HG03103 (cell line): ENCODE results near the gene NEK1.
"Not testable (repeated sequence)": the region's sequence is repeated elsewhere in the genome, so short reads cannot be mapped to it uniquely, and the experiment has no call there.

Source experiments
- ATAC-seq: cut with Tn5 transposase; IDR thresholded peaks from one replicate; pipeline ENCODE4 v1.9.1; 2021; ENCODE audit warnings: low read depth; ENCODE audit not compliant: unreplicated experiment

NEK1 gene

DNA sequence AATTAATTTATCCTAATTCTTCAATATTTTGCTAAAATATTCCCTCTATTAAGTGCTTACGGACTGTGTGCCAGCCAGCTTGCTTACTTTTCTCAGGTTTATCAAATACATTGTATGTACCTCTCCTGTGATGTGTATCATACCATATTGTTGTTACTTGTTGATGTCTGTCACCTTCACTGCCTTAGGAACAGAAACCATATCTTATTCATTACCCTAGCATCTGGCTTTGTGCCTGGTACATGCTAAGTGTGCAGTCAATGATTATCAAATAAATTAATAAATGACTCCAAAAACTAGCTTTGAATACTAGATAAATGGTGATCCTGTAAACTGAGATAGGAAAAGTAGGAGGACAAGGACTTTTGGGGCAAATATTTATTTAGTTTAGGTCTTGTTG lies 14.9 kb upstream of the NEK1 start:
- ATAC-seq = peak; percentile 50

DNA sequence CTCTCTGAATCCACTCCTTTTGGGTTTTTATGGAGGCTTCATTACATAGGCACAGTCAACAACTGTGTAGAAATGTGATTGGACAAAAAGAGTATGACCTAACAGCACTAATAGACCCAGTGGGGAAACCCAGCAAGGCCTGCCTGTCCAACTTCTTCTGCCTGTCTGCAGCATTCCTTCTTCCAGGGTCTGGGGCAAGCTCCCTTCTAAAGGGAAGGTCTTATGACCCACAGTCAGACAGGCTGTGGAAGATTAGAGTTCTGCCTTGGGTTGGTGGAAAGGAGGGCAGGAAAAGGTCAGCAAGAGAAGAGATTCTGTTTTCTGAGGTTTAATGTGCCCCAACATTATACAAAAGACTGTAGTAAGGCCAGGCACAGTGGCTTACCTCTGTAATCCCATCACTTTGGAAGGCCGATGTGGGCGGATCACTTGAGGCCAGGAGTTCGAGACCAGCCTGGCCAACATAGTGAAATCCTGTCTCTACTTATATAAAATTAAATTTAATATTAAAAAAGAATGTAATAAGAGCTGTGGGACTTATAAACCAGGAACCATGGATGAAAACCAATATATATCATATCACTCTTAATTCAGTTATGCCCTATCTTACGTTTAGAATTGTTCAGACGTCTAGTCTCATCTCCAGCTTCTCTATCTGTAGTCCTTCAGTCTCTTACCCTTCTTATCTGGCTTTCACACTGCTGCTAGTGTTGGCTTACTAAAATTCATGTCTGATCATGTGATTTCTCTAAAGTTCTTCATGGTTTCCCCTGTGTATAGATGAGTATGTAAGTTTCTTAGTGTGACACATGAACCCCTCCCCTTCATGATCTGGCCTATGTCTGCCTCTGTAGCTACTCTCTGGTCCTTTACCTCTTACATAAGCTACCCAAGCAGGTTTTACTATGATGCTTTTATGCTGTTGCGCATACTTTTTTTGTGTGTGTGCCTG lies 14.2 kb upstream of the NEK1 start:
- no peak for ATAC-seq

DNA sequence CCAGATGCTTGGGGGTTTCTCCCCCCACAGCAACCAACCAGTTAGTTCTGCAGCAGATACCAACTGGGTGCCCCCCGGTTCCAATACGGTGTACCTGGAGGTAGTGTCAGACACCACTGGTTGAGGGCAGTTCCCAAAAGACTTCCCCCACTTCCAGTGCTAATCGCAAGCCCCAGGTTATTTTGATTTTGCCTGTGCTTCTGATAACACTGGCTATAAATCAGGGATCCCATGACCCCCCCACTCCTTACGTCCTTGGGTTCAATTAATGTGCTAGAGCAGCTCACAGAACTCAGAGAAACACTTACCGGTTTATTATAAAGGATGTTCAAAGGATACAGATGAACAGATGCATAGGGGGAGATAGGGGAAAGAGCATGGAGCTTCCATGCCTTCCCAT lies 13.5 kb upstream of the NEK1 start:
- ATAC-seq = no peak

DNA sequence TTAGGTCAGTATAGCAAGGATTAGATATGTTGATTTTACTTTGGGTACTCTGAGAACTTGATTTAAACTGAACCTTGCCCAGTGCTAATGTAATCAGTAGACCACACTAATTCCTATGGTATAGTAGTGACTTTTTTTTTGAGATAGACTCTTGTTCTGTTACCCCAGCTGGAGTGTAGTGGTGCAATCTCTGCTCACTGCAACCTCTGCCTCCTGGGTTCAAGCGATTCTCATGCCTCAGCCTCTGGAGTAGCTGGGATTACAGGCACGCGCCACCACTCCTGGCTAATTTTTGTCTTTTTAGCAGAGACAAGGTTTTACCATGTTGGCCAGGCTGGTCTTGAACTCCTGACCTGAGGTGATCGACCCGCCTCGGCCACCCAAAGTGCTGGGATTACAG lies 11.6 kb upstream of the NEK1 start:
- not testable (repeated sequence) for ATAC-seq

DNA sequence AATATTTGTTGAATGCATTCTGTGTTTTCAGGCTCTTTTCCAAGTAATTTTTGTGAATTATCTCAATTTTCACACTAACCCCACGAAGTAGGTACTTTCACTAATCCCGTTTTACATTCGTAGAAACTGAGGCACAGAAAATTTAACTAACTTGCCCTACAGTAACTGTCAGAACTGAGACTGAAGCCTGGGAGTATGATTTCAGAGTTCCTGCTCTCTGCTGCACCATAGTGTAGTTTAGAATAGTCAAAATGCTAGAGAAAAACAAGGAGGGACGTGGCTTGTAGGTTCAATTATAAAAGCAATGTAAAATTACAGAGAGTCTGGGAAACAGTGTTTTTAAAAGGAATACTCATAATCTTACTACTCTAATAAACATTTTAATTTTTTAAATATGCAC lies 10.2 kb upstream of the NEK1 start:
- no peak for ATAC-seq

DNA sequence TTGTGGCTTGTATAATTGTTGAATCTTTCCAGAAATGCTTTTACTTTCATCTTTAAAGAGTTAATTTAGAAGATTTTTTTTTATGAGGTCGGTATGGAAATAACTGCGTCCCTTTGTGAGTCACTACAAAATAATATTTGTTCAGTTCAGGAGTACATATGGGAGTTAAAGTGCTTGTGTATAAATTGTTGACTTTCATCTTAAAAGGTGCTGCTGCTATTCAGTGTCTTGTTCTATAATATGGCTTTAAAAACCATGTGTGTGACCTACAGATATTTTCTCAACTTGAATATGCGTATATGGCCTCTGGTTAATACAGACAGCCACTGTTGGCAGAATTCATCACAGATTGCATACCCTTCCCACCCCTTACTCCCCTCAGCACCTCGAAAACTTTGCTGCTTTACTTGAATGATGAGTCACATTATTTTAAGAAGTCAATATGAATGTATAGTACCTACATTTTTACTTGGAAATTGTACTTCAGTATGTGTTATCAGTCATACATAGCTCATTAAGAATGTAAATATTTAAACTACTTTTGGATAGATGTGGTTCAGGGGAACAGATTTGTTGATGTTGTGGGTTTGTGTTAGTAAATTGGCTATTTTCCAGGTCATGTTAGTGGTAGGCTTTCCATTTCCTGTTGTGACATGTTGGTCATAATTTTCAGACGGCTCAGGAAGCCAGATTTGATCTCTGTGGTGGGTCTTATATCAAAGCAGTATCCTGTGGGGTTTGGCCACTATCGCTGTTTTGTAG lies 9.5 kb upstream of the NEK1 start:
- ATAC-seq = no peak

DNA sequence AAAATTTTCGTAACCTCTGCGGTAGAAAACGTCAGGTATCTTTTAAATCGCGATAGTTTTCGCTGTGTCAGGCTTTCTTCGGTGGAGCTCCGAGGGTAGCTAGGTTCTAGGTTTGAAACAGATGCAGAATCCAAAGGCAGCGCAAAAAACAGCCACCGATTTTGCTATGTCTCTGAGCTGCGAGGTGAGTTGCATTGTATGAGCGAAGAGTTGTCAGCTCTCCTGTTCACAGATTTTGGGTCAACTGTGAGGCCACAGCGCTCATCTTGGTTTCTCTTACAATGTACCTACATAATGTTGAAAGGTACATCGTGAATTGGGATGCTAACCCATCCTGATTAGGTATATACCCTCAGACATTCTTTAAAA lies 8.5 kb upstream of the NEK1 start:
- no peak for ATAC-seq

DNA sequence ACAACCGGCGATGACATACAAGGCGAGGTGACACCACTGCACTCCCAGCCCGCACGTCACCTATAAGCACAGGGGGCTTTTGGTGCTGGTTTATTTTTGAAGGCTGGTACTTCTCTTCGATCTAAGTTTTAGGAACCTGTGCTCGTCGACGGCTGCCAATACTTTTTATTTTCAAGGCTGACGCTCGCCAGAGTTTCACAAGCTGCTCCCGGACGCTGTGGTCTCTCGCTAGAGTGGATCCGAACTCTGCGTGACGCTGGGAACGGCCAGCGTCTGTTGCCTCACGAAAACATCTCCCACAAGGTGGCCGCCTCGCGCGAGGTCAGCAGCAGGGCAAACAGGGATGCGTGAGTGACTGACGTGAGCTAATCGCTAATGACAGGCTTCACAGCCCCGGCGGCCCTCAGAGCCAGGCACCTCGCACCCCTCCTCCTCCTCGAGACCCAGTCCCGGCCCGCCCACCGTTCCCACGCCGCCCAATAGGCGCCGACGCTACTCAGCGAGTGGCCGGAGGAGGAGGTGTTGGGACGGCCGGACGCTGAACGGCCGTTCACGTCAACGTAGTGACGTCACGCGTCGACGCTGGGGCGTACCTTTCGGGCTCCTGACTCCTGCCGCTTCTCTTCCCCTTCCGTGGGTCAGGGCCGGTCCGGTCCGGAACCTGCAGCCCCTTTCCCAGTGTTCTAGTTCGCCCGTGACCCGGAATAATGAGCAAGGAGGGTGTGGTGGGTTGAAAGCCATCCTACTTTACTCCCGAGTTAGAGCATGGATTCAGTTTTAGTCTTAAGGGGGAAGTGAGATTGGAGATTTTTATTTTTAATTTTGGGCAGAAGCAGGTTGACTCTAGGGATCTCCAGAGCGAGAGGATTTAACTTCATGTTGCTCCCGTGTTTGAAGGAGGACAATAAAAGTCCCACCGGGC lies 7.8 kb upstream of the NEK1 start, which contains the start of gene CLCN3:
Gene CLCN3, plus strand, starts transcription at position 621 of the 922 bp plus-strand sequence. CDS start 15,351 bp downstream, outside the sequence.
- ATAC-seq = peak; percentile 88

DNA sequence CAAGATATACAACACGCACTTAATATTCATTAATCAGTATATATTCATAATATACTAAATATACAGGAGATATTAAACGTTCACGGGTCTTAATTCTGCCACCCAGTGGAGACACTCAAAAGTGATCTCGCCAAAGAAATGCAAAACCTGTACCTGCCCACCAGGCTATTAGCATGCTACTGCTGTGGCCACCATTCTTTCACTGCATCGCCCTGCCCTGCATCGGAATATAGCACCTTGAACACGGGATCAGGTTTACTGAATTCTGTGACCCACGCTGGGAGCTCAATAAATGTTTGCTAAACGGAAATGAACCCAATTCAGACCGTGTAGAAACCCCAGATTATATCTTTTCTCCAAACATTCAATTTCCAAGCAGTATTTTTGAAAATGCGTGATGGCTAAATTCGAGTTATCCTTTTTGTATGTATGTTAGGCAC lies 7.2 kb upstream of the NEK1 start:
- ATAC-seq = peak; percentile 30

DNA sequence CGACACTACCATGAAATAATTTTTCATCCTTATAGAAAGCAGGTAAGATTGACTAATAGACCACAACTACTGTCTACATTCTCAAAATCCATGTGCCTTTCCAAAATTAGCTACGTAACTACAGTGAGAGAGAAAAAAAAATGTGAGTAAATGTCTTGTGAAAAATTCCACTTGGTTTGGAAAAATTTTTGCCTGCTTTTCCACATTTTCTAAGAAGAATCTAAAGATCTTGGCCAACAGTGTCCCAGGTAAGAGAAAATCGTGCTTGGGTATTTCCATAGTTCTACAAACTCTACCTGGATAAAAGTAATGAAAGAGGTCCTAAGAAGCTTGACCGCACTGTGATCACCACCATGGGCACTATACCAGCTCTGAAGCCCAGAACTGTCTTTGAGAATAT lies 6.6 kb upstream of the NEK1 start:
- ATAC-seq = no peak

DNA sequence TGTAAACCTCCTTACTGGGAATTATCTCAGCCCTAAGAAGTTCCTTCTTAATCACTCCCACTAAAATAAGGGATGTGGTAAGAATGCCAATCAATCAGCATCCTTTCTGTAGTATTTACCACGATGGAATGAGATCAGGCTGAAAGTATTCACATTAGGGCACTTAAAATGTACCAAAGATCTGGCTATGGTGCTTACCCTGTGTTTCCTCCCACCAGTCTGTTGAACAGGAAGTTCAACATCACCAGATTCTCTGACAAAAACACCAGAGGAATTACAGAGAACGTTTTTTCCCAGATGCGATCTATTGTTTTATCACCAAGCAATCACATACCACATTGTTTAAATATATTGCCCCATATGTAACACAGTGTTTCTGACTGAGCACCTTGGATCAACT lies 5.9 kb upstream of the NEK1 start:
- ATAC-seq = no peak

DNA sequence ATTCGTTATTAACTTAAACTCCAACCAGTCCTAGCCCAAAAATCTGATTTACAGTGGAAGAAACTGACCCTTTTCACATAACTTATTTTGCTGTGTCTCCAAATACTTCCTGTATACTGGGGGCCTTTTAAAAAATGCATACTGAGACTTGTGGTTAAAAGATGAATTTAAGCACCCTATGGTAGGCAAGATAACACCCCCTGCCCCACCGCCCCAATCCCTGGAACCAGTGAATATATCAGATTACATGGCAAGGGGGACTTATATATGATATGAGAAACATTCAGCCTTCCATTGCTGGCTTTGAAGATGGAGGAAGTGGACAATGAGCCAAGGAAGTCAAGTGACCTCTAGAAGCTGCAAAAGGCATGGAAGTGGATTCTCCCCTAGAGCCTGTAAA lies 4.9 kb upstream of the NEK1 start:
- no peak for ATAC-seq

DNA sequence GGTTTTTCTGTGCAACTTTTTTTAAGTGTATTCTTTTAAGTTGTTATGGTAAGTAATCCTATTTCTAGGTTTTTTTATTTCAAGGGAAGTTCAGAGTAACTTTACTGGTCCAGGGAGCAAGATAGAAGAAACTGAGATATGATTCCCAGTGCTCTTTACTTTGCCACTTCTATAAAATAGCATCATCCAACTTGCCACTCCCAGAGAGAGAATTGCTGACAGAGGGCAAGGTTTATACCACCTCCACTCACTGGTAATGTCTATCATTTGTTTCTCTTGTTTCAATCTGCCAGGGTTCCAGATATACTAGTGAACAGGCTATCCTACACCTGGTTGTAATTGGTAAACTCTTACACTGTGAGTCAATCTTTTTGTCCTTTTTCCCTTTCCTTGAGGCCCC lies 4.5 kb upstream of the NEK1 start:
- no peak for ATAC-seq

DNA sequence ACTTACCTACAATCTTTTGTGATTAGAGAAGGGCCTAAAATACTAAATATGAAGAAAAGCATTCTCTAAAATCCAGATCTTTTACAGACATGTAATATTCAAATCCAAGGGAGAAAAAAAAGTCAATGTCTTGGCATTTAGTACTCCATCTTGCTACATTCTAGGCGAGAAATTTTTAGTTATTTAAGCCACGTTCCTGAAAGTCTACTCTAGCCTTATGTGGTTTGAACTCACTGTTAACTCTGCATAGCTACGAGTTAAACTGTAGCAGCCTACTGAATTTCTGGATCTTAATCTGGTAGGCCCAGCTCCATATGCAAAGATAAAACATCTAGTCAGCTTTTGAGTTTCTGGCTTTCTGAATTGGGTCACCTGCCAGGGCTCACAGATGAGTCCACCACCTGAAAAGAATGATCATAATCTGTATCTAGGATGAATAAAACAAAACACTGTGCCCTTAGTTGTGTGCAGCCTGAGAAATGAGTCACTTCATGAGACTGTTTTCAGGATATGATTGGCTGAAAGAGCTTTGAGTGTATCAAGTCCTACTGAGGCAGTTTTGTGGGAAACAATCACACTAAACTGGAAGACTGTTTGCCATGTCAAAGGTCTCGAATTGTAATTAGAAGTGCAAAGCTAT lies 3.2 kb upstream of the NEK1 start:
- no peak for ATAC-seq

DNA sequence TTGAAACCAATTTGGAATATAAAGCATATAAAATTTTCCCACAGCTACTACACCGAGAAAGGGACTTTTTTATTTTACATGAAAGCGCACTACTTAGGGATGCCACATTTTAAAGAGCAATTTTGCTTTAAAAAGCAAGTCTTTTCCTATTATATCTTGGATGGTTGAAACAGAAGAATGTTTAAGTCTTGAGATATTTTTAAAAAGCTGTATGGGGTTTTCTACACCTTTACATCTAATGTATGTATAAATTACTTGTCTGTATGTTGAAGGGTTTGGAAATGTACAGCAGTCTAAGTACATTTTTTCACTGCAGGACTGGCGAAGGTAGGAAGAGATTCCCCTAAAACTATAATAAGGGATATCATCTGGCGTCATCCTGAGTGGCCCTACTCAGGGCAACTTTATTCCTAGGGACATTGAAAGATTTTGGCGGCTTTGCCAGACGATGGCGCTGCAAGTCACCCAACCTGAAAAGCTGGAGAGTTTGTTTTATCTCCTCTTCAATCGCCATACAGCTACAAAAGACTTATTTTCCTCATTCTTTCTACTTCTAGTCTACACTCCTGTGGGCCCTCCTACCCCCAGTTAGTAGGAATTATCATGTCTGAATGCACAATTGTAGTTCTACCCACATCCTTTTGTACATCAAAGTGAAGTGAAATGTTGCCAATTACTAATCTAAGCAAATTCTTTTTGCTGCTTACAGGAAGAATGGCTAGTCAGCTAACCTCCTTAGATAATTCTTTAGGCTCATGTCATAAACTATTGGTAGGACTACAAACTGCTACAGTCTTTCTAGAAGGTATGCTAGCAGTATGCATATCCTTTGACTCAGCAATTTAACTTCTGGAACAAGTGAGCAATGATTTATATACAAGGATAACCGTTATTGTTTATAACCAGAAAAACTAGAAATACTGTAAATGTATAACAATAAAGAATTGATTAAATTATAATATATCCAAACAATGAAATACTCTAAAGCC lies 782 bp upstream of the NEK1 start:
- ATAC-seq = peak; percentile 31

DNA sequence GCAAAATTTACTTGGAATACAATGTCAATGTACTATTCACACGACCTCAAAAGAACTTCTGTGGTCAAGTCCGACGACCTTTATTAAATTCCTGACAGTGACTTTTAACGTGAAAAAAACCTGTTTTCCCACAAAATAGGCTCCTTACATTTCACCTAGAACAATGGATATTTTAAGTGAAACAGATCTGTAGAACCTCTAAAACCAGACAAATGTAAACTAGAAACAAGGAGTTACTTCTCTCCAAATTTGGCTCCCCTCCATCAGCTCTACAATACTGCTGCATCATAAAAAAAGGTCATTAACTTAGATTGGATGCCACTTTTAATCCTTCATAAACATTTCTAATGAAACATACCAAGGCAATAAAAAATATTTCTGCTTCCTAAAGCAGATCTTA lies 1.2 kb downstream of the NEK1 start:
- no peak for ATAC-seq

DNA sequence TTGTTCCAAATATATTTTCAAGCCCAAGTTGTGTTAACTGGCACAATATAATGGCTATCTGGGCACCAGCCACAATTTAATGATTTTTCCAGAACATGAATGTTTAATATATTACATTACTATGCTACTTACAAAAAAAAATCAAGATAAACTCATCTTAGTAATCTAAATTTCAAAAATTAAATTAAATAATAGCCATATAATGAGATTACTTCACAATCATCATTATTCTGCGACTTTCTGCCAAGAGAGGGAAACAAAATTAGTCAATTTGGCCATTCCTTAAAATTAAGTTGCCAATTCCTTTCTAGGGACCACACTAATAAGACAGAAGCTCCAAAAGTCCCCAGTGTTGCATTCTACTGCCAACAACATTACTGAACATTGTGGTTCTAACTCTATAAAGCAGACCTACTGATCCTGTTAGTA lies 7.5 kb downstream of the NEK1 start:
- no peak for ATAC-seq

DNA sequence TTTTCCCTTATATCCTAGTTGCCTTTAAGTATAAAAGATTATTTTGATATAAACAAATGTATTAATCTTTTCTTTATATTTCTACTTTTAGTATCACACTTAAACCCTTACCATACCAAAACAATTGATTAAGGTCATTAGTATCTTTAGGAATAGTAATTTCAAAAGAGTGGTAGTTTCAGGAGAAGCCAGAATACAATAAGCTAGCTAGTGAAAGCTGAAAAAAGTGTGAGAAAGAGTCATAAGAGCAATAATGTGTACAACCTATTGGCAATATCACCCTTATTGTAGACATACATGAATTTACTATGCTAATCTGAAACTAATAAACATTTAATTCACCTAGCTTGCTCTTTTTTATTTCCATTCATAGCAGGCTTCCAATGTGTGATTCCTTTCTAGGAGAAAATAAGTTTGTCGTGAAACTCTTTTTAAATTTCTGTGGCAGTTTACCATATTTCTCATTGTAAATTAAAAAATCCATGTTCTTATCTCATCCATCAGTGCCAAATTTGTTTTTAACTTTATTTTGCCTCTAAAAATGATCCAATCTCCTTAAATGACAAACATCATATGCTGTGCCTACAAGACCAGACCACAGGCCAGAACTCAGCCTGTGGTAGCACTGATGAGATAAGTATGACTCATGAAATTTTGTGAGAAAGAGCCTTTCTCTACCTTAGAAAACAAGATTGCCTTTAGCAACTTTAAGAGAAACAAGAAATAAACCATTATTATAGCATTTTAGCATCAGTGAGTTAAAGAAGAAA lies 8.1 kb downstream of the NEK1 start:
- peak; percentile 83 for ATAC-seq
